OCI-LY3 (cell line): ENCODE data around the gene C2orf42.

Experiments
- EZH2phosphoT487 ChIP-seq: fragments of 200-600 bp; shearing (Covaris generic); IDR thresholded peaks from 2 replicates; pipeline ENCODE4 v1.6.1; 2018; ENCODE audit warnings: antibody characterized with exemption, mixed run types, low read depth
- TF ChIP-seq, protein P1 (sequence below): fragments of 200-600, 300-600 bp; sonication (generic); IDR thresholded peaks from 2 replicates; pipeline ENCODE4 v1.5.1; 2014; ENCODE audit warnings: antibody characterized with exemption, low read length, low read depth

DNA sequence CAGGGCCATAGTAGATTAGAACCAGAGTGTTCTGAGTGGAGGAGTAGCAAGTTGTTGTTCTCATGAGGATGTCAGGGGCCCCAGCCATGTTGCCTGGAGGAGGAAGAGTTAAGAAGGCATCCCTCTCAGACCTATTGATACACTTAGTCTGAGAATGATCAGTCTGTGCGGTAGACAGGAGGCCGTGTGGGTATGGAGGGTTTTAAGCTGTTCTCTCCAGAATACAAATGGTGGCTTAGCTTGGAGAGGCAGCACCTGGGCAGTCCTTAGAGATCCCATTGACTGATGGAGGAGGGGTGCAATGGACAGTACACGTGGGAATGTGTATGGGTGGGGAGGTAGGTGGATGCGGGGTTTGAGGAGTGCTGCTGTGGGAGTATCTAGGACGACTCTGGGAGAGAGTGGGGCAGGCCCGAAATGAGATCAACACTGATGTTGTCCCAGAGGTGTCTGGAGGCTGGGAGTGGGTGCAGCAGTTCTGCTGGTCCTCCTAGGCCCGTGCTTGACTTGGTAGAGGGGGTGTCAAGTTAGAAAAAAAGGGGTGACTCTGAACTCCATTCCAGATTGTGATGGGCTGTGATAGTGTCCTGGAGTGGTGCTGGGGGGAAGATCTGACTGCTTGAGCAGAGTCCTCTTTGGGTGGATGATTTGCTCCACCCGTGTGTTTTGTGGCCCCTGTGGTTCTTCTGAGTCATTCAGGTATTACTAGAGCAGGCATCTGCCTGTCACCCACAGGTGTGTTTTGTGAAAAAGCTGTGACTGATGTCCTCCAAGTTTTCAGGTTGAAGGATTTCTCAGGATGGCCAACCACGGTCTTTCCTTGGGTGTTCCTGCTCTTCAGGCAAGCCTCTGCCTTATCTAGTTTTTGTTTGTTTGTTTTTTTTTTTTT is 44.7 kb downstream of the C2orf42 start:
- TF ChIP-seq, protein P1, sequence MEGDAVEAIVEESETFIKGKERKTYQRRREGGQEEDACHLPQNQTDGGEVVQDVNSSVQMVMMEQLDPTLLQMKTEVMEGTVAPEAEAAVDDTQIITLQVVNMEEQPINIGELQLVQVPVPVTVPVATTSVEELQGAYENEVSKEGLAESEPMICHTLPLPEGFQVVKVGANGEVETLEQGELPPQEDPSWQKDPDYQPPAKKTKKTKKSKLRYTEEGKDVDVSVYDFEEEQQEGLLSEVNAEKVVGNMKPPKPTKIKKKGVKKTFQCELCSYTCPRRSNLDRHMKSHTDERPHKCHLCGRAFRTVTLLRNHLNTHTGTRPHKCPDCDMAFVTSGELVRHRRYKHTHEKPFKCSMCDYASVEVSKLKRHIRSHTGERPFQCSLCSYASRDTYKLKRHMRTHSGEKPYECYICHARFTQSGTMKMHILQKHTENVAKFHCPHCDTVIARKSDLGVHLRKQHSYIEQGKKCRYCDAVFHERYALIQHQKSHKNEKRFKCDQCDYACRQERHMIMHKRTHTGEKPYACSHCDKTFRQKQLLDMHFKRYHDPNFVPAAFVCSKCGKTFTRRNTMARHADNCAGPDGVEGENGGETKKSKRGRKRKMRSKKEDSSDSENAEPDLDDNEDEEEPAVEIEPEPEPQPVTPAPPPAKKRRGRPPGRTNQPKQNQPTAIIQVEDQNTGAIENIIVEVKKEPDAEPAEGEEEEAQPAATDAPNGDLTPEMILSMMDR, result no peak
- no peak for TF ChIP-seq EZH2phosphoT487
